D721Med (cell line): Measurements from ENCODE around the gene TC2N.
"Not testable (repeated sequence)": the region's sequence is repeated elsewhere in the genome, so short reads cannot be mapped to it uniquely, and the experiment has no call there.

Experiments
- DNase-seq: peaks from one replicate; pipeline ENCODE4 v3.0.0; 2011; ENCODE audit warnings: low spot score; ENCODE audit not compliant: insufficient read length
- FAIRE-seq: peaks from 2 replicates; lab custom pipeline; 2011; peaks lifted over from hg19 to GRCh38; lab: Jason Lieb, UNC
- CTCF ChIP-seq: IDR thresholded peaks from 2 replicates; pipeline ENCODE4 v1.5.1; 2012; ENCODE audit warnings: mild to moderate bottlenecking, control low read depth; ENCODE audit not compliant: insufficient read depth; ENCODE audit errors: missing control alignments

The TC2N gene

GRCh38 chr14:91827746-91828145 is 39.6 kb downstream of the TC2N start:
- no peak for TF ChIP-seq CTCF
- FAIRE-seq (no peak), DNase-seq (no peak)

DNA sequence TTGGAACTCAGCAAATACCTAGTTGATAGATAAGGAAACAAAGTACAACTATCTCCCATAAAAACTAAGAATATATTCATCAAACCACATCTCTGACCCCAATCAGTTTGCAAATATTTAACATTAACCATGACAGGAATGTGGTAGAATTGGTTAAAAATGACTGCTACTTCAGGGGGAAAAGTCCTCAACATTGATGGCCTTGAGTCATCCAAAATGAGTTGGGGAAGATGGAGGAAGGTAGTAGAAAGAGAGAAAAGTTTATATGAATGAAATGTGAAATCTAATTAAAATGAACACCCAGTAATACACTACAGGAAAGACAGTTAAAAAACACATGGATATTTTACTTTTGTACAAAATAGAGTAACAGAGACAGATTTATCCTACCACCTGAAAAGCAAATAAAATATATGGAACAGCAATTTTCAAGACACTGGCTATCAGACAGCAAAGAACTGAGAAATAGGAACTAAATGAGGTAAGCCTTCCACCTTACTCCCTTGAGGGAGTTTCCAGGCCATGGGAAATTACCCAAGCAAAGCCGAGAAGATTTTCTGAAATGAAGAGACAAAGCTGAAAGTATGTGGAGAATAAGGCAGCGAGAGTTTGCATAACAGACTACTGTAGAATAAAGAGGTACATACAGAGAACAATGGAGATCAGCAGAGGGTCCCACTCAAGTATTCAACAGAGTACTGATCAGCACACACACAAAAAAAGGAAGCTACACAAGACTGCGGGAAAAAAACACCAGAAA is 49.6 kb downstream of the TC2N start:
- no peak for TF ChIP-seq CTCF
- DNase-seq (no peak), FAIRE-seq (no peak)

DNA sequence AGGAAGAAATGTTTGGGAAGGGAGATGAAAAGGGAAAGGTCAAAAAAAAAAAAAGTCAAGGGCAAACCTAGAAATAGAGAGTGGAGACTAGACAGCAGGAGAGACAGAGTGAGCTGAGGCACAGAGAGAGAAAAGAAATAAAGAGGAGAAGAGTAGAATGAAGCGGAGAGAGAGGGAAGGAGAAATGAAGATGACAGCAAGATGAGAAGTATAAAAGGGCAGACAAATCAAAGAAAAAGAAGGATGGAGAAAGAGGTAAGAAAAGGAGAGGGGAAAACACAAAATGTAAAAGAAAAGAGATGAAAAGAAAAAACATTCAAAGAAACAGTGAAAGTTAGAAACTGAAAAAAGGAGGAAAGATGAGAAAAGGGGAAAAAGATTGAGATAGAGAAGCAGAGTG is 53.0 kb downstream of the TC2N start:
- FAIRE-seq (no peak), DNase-seq (no peak)
- TF ChIP-seq CTCF: no peak

DNA sequence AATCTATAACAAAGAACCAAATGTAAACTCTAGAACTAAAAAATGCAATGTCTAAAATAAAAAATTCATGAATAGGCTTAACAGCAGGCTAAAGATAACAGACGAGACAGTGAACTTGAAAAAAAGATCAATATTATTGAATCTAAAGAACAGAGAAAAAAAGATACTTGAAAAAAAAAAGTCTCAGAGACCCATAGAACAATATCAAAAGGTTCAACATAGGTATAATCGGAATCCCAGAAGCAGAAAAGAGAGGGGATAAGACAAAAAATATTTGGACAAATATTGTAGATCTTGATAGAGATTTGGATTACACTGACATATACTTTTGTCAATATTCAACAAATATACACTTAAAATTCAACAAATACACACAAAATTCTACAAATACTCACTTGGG is 56.6 kb downstream of the TC2N start:
- TF ChIP-seq CTCF: no peak
- FAIRE-seq (no peak), DNase-seq (no peak)

DNA sequence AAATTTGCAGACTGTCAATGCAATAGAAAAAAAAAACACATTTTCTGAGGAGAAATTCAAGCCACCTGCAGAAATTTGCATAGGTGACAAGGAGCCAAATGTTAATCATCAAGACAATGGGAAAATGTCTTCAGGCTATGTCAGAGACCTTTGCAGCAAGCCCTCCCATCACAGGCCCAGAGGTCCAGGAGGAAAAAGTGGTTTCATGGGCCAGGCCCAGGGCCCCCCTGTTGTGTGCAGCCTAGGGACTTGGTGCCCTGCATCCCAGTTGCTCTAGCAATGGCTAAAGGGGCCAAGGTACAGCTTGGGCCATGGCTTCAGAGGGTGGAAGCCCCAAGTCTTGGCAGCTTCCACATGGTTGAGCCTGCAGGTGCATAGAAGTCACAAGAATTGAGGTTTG is 60.6 kb downstream of the TC2N start:
- DNase-seq: no peak
- no peak for FAIRE-seq
- TF ChIP-seq CTCF: no peak

DNA sequence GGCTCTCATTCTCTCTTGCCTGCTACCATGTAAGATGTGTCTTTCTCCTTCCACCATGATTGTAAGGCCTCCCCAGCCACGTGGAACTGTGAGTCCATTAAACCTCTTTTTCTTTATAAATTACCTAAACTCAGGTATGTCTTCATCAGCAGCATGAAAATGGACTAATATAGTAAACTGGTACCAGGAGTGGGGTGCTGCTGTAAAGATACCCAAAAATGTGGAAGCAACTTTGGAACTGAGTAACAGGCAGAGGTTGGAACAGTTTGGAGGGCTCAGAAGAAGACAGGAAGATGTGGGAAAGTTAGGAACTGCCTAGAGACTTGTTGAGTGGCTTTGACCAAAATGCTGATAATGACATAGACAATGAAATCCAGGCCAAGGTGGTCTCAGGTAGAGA is 61.2 kb downstream of the TC2N start:
- FAIRE-seq, DNase-seq: not testable (repeated sequence)

DNA sequence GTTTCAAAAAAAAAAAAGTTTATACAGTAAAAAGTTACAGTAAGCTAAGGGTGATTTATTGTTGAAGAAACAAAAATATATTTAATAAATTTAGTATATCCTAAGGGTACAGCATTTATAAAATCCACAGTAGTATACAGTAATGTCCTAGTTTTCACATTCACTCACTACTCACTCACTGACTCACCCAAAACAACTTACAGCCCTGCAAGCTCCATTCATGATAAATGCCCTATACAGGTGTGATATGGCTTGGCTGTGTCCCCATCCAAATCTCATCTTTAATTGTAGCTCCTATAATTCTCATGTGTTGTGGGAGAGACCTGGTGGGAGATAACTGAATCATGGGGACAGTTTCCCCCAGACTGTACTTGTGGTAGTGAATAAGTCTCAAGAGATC is 61.7 kb downstream of the TC2N start:
- DNase-seq: no peak
- FAIRE-seq: no peak
- no peak for TF ChIP-seq CTCF
